Measurements from ENCODE around the gene UBASH3A.

UBASH3A gene

DNA sequence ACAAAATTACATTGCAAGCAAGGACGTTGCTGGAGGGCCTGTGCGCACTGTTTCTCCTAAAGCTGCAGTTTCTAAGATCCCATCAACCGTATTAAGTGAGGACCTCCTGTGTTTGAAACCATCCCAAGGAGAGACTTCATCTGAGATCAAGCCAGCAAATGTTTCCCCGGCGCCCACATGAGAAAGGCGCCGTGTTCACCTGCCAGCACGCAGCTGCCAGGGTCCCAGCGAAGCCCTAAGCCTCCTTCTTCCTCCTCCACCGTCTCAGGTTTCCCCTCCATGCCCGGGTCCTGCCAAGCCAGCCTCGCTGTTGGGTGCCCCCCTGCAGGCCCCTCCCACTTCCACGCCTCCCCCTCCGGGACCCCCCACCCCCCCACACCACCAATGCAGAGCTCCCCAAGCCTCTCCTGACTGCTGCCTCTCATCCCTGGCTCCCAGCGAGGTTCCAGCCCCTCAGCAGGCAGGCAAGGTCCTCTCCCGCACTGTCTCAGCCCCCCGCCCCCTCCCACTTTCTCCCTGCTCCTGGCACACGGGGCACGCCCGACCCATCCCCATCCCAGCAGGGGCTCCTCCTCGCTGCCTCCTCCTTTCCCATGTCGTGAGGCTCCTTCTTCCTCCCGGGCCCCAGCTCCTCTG is 28.7 kb upstream of the UBASH3A start:
- DNase-seq (ENCODE audit: low read depth in 2 of 2), result no peak

DNA sequence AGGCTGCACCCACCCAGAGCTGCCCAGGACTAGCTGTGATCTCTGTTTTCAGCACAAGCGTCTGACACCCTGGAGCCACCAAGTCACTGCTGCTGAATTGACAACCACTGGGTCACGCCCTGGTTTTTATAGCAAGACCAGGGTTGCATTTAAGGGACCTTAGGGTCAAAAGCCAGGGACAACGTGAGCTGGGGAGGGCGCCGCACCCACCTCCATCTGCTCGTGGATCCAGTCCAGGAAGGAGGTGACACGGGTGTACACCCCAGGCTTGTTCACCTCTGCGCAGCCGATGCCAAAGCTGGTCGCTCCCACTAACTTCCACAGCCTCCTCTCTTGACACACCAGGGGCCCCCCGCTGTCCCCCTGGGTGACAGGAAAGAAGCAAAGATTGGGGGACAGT is 28.2 kb upstream of the UBASH3A start:
- no peak for DNase-seq (ENCODE audit: low read depth in 2 of 2)

DNA sequence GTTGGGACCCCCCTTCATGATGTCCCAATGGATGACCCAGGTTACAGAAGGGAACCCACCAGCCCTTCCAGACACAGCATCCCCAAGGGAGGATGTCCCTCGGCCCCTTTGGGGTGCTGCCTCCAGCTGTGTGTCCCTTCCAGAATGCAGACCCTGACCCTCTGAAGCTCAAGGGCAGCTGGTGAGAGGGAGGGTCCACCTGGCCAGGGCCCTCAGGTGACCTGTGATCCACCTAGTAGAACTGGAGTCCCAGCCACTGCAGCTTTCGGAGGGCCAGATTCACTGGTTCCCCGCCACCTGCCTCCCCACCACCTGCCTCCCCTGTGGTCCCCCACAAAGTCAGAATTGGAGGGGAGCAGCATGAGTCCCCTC is 27.8 kb upstream of the UBASH3A start:
- no peak for DNase-seq (ENCODE audit: low read depth in 2 of 2)

DNA sequence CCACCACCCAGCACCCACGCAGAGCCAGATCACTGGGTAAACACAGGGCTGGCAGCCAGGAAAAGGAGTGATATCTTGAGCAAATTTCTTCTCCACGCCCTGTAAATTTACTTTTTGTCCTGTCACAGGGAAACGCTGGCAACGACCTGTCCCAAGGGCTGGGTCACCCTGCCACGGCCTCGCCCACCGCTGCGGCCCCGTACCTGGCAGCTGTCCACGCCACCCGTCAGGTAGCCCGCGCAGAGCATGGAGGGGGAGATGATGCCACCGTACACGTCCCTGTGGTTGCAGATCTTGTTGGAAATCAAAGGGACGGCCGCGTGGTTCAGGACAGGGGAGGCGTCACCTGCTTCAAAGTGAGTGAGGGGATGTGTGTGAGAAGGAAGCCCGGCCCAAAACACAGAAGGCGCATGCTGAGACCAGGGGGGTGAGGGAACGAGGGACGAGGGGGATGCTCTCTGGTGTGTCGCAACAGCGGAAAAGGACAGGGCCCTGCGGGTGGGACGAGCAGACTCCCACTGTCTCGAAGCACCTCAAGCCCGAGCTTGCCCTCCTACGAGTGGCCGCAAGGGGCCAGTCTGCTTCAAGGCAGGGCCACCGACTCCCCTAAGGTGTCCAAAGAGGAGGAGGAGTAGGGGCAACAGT is 27.2 kb upstream of the UBASH3A start:
- DNase-seq (ENCODE audit: low read depth in 2 of 2), result no peak

DNA sequence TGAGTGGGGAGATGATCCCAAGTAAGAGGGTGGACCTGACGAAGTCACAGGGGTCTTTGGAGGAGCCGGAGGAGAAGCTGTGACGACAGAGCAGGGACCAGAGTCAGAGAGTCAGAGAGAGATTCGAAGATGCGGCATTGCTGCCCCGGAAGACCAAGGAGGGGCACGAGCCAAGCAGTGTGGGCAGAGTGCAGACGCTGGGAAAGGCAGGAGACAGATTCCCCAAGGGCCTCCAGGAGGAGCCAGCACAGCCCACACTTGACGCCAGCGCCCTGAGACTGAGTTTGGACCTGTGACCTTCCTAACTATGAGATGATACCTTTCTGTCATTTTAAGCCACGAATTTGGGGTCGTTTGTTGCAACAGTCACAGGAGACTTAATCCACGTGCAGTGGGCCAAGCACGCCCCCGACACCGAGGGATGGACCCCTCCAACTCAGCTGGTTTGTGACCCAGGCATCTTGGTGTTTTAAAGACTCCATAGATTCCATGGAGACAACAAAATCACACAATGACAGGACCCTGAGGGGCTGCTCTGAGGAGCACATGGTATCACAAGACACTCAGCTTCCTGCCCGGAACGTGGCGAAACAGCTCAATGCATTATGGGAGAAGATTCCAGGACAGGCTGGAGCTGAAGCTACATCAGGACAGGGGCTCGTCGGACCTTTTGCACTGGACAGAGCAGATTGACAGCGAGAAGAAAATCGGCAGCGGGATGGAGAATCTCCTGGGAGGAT is 26.3 kb upstream of the UBASH3A start:
- no peak for DNase-seq (ENCODE audit: low read depth in 2 of 2)

DNA sequence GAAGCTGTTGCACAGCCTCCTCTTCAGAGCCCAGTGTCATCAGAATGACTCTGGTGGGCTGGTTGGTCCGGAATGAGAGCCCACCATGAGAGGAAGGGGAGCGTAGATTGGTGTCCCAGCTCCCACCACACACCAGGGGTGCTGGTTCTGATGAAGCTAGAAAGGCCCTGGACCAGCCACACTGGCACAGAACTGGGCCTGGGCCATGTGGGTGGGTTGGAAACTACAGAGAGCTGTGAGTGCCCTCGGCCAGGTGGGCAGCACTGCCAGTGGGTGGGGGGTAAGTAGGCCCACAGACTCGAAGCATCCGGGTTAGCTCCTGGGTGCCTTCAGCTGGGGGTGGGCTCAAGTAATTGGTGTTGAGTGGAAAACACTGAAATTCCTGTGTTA is 25.8 kb upstream of the UBASH3A start:
- DNase-seq (ENCODE audit: low read depth in 2 of 2), result no peak

DNA sequence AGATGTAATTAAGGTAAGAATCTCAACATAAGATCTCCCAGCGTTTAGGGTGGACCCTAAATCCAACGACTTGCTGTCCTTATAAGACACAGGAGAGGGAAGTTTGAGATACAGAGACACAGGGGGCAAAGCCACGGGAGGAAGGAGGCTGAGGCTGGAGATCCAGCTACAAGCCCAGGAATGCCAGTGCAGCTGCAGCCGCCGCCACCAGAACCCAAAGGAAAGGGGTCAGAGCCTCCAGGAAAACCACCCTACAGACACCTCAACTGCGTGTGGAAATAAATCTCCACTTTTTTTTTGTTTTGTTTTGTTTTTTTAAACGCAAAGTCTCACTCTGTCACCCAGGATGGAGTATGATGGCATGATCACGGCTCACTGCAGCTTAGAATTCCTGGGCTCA is 25.3 kb upstream of the UBASH3A start:
- no peak for DNase-seq (ENCODE audit: low read depth in 2 of 2)

DNA sequence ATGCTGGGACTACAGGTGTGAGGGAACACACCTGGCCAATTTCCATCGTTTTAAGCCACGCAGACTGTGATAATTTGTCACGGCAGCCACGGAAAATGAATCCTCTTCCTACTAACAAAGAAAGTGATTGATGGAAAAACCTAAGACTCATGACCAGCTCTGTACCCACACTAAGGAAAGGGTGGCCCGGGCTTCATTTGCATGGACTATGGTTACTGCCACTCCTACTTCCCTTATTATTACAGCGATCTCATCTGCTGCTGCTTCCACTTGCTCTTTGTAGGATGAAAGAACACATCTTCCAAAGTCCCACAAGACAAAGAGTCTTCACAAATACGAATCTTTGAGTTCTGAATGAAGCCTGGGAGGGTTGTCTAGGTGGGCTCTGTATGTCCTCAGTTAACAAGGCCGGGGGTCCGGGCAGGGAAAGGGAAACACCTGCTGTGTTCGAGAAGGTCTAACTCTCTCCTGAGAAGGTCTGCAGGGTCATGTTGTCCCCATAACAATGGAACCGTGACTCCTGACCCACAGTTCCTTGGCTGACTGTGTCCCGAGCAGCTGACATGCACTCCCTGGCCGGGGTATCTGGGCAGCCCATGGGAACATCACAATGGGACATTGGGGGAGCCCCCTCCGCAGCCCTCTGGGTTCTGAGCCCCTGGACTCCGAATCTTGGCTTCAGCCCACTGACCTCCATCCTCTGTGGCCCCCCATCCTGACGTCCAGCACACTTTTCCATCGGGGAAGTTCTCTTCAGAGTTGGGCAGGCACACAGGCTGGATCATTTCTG is 24.1 kb upstream of the UBASH3A start:
- no peak for DNase-seq (ENCODE audit: low read depth in 2 of 2)

DNA sequence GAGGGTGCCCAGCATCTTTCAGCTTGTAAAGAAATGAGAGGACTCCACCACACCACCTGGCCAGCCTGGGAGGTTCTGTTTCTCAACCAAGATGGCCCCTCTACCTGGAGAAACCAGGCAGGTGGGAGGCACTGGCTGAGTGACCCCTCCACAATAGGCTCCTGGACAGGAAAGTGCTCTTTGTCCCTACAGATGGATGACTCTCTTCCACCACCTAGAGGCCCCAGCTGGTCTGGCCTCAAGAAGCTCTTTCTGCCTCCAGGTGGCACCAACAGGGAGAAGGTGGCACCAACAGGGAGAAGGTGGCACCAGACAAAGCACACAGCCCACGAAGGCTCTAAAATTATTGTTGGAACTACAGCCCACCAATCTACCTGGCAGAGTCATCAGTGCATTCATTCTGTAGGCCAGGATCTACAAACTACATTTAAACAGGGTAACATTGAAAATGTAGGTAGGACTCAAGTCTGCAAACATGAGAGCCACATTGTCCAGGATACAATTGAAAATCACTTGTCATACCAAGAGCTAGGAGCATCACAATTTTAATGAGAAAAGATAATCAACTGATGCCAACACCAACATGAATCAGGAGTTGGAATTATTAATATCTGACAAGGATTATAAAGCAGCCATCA is 22.2 kb upstream of the UBASH3A start:
- DNase-seq (ENCODE audit: low read depth in 2 of 2), result peak in 1 of 2 donors; percentile 11

DNA sequence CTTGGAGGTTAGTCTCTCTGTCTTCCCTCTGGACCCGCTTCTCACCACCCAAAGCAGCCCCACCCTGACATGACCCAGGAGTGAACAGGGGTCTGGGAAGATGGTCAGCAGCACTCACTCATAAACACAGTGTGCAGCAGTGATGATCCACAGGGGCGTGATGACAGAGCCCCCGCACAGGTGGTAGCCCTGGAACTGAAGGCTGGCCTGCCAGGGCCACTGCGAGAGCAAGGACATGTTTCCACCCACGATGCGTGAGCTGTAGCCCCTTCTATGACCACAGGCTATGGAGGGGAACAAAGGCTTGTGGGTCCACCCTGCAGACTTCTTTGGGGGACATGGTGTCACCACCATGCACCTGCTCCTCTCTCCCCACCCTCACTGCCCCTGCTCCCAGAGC is 20.8 kb upstream of the UBASH3A start:
- no peak for DNase-seq (ENCODE audit: low read depth in 2 of 2)

DNA sequence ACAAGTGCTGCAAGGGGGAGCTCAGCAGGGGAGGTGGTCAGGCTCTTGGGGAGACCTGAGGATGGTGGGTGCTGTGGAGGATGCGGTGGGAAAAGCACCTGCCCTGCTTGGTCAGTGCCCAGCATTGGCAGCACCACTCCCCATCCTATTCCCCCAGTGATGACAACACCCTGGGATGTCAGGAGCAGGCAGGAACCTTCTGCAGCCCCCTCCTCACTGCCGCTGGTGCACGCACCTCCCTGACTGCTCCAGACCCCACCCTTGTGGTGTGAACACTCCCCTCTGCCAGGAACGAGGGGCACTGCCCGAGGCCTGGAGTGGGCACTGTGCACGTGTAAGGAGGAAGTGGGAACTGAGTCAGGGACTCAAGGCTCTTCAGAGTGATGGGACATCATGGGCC is 20.4 kb upstream of the UBASH3A start:
- DNase-seq (ENCODE audit: low read depth in 2 of 2), result no peak

DNA sequence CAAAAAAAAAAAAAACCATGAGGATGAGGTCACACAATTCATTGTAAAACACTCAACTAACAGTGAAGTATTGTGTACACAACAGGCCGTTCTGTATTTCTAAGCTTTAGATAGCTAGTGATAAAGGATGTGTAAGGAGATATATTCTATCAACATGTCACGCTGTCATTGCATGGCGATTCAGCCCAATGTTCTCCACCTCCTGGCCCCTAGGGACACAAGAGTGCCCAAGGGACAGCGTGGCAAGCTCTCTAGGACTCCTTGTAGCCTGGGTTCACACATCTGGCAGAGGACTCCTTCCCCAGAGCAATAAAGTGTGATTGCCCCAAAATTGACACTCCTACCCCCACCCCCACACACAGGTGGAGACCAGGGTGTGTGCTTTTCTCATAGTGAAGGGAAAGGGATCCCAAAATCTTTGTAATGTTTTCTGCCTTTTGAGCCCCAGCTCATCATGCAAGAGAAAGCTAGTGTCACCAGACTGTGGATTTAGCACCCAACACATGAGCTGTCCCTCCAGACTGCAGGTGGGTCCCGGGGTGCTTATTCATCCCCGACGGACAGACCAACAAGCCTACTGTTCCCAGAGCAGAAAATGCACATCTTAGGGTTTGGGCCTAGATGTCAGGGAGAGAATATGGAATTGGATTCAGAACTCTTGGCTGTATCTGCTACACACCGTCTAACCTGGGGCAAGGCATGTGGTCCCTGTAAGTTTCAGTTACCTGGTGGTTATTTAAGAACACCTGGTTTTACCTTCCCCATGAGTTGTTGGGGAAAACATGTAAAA is 19.4 kb upstream of the UBASH3A start:
- DNase-seq (ENCODE audit: low read depth in 2 of 2), result no peak

DNA sequence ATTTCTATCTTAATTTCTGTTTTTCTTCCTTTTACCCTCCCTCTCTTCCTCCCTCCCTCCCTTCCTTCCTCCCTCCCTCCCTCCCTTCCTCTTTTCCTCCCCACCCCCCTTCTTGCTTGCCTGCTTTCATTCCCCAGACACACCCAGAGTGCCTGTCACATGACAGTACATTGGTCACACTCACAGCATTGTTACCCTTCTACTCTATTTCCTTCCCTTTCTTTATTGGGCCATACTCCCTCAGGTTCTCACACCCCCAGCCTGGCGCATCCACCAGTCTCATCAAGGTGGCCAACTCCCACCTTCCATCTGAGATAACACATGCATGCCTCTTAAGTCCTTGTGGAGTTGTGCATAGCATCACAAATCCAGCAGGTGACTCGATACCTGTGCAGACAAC is 18.7 kb upstream of the UBASH3A start:
- DNase-seq (ENCODE audit: low read depth in 2 of 2), result no peak

DNA sequence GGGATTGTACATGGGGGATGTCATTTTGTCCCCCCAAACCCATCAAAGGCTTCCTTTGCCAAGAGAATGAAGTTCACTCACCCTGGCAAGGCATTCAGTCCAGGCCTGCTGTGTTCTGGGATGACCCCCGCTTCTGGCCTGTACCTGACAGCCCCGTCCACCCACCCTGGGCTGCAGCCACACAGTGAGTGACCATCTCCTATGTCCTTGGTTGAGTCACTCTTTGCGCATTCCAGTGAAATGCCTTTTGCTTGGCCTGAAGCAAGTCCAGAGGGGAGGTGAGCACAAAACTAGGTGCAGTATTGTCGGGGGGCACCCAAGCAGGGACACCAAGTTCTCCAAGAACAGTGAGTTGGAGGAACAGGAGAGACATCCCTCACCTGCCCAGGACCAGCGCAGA is 18.1 kb upstream of the UBASH3A start:
- DNase-seq (ENCODE audit: low read depth in 2 of 2), result no peak

DNA sequence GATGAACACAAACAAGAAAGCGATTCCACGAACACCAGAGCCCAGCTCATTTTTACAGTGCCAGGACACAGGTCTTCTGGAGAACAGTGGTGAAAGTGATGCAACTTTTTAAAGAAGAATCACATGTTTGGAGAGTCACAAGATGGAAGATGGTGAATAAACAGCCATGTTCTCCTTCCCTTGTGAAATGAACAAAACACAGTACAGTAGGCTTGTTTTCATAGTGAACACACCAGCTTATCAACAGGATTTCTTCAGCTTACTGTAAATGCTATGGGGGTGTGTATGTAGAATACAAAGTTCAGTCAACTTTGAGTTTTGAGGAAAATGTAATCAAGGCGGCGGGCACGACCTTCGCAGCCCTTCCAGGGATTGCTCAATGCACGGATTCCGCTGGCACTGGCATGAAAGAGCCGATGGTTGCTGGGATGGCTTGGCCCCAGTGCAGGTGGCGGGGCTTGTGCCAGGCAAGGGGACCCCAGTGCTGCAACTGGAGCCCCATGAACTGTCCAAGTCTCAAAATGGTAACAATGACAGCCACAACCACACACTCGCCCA is 17.6 kb upstream of the UBASH3A start:
- DNase-seq (ENCODE audit: low read depth in 2 of 2), result no peak

DNA sequence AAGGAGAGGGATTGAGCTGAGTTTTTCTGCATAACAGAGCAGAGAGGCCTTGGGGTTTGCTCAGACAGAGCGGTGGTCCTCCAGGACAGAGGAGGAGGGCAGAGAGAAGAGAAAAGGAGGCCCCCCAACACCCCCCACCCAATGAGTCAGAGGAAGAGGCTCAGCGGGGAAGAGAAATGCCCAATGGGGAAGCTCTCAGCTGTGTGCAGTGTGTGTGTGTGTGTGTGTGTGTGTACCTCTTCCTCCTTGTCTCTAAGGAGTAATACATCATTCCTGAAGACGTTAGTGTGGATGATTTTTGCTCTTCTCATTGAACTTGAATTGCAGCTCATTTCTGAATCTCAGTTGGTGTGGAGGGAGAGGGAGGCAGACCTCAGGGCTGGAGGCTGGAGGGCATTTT is 16.5 kb upstream of the UBASH3A start:
- DNase-seq (ENCODE audit: low read depth in 2 of 2), result no peak

DNA sequence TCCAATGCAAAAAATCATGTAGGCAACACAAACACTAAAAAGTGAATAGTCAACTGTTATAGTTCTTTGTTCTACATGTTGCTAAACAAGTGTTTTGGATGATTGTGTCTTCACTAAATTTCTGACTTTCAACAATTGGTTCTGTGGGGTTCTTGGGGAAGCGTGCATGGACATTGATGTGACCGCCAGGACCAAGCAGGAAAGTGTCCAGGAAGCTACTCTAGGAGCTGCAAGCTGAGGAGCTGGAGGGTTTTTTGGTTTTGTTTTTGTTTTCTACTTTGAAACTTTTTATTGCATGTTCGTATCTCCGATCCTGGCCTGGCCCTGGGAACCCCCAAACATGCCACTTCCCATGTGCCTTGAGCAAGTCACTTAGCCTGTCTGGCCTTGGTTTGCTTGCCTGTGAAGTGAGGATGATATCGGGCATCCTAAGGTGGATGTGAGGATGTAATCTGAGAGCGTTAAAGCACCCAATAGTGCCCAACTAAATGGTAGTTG is 15.8 kb upstream of the UBASH3A start:
- DNase-seq (ENCODE audit: low read depth in 2 of 2), result no peak

DNA sequence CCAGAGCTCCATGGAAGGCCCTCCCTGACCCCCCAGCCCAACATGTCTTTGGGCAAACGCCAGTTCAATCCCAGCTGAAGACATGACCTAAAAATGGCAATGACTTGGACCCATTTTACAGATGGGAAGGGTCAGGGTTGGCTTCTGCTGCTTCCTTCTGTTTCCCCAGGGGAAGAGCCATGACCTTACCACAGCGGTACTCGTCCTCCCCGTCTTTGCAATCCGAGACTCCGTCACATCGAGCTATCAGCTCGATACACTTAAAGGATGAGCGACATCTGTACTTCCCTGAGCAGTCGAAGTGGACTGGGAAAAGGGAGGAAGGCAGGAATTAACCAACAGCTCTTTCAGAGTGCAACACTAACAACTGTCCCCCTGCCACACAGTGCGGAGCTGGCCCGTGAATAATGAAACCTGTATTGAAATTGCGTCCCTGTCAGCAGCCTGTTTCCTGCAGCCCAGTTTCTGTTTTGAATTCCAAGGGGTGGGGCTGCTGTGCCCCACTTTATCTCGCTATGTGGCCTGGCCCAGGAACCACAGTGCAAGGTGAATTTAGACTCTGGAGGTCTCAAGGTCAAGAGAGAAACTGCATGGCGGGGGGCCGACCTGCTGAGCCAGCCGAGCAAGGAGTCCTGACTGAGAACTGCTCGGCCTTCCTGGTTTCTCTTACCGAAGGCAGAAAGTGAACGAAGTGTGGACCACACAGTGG is 14.8 kb upstream of the UBASH3A start:
- DNase-seq (ENCODE audit: low read depth in 2 of 2), result no peak

DNA sequence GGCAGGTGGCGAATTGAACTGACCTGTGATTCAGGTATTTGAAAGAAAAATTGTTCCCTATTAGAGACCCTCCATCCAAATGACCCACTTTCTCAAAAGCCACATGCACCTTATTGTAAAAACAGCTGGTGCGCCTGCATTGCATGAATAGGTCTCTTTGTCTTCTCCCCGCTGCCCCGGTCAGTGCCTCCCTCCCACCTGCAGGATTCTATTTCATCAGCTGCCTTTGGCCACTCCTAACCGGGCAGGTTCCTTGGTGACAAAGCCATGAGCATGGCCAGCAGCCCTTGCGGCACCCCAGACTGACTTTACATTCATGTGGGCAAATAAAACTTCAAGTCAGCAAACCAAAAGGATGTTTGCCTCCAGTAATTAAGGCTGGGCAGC is 14.3 kb upstream of the UBASH3A start:
- no peak for DNase-seq (ENCODE audit: low read depth in 2 of 2)

DNA sequence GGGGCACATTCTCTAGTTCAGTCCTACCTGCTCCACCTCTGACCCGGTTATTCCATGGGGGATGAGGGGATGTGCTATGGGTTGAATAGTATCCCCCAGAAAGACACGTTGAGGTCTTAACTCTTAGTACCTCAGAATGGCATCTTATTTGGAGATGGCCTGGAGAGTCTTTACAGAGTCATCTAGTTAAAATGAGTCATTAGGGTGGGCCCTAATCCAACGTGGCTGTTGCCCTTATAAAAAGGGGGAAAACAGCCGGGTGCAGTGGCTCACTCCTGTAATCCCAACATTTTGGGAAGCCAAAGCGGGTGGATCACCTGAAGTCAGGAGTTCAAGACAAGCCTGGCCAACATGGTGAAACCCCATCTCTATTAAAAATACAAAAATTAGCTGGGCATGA is 13.5 kb upstream of the UBASH3A start:
- no peak for DNase-seq (ENCODE audit: low read depth in 2 of 2)
